Posterior cingulate gyrus (tissue), 11 donors: ENCODE results near the gene TMEM51.

Experiments
- DNase-seq, 10 donors: peaks; one replicate each; pipeline versions ENCODE4 v3.0.0 to v3.0.0-alpha.2; 2020 to 2021; ENCODE audit warnings: mixed read lengths in 3 of 10
- intact Hi-C: fragments of 100-400 bp; cut with DNase I; formaldehyde crosslinking; loops from one replicate; pipeline ENCODE4 v1.15.1; 2023

Gene TMEM51

GRCh38 chr1:15187175-15188129, 33.9 kb downstream of the TMEM51 start:
- DNase-seq = peak in 1 of 10 donors; percentile 60
- intact Hi-C loops = no loop called here

- peak in 1 of 10 donors; percentile 76 for DNase-seq
- intact Hi-C loops = no loop called here
Observed at GRCh38 chr1:15188130-15188524, 34.6 kb downstream of the TMEM51 start.

- intact Hi-C loops = no loop called here
- peak in 1 of 10 donors; percentile 21 for DNase-seq
Observed at GRCh38 chr1:15188678-15189077, 35.1 kb downstream of the TMEM51 start.

GRCh38 chr1:15189692-15190370, 36.3 kb downstream of the TMEM51 start:
- intact Hi-C loops = no loop called here

GRCh38 chr1:15191267-15191666, 37.7 kb downstream of the TMEM51 start:
- peak in 1 of 10 donors; percentile 33 for DNase-seq
- intact Hi-C loops = no loop called here

More at GRCh38 chr1:15189692-15190370, 36.3 kb downstream of the TMEM51 start:
- DNase-seq = peak in 1 of 10 donors; percentile 29

- intact Hi-C loops = no loop called here
- peak in 1 of 10 donors; percentile 16 for DNase-seq
Observed at GRCh38 chr1:15191770-15192169, 38.2 kb downstream of the TMEM51 start.

GRCh38 chr1:15192916-15193550, 39.5 kb downstream of the TMEM51 start:
- intact Hi-C loops = no loop called here
- peak in 1 of 10 donors; percentile 64 for DNase-seq

GRCh38 chr1:15195420-15196052, 42.0 kb downstream of the TMEM51 start:
- intact Hi-C loops = no loop called here
- peak in 1 of 10 donors; percentile 69 for DNase-seq

- DNase-seq = peak in 1 of 10 donors; percentile 37
- intact Hi-C loops = no loop called here
Observed at GRCh38 chr1:15196069-15196468, 42.5 kb downstream of the TMEM51 start.

GRCh38 chr1:15196807-15197530, 43.4 kb downstream of the TMEM51 start:
- intact Hi-C loops = no loop called here
- peak in 1 of 10 donors; percentile 50 for DNase-seq

- DNase-seq = peak in 1 of 10 donors; percentile 63
Observed at GRCh38 chr1:15197591-15198447, 44.3 kb downstream of the TMEM51 start.

GRCh38 chr1:15198684-15199083, 45.1 kb downstream of the TMEM51 start:
- DNase-seq = peak in 1 of 10 donors; percentile 34
- intact Hi-C loops = no loop called here

More at GRCh38 chr1:15197591-15198447, 44.3 kb downstream of the TMEM51 start:
- intact Hi-C loops = no loop called here

- no peak for DNase-seq
- intact Hi-C loops = no loop called here
Observed at GRCh38 chr1:15201221-15201620, 47.7 kb downstream of the TMEM51 start.

- intact Hi-C loops = no loop called here
- DNase-seq = peak in 1 of 10 donors; percentile 36
Observed at GRCh38 chr1:15201849-15202551, 48.5 kb downstream of the TMEM51 start.

- peak in 1 of 10 donors; percentile 32 for DNase-seq
- intact Hi-C loops = no loop called here
Observed at GRCh38 chr1:15204931-15205330, 51.4 kb downstream of the TMEM51 start.

GRCh38 chr1:15205586-15206346, 52.2 kb downstream of the TMEM51 start:
- intact Hi-C loops = no loop called here
- DNase-seq = no peak

- intact Hi-C loops = no loop called here
- peak in 1 of 10 donors; percentile 30 for DNase-seq
Observed at GRCh38 chr1:15206418-15207030, 53.0 kb downstream of the TMEM51 start.
